Activated B cell treated with CpG ODN at 0.5 μM for 24 hours (primary cell): ENCODE measurements around the gene KCNQ1. TPM values are rescaled to one million over a fixed set of nuclear protein-coding genes. Genes with fewer than 3 reads are reported as not detected.

ENCODE experiments used
- ATAC-seq: fragments of 200-7000 bp; cut with Tn5 transposase; one replicate; pipeline ENCODE4 v1.10.0; 2021; ENCODE audit warnings: low read depth, mild to moderate bottlenecking, moderate library complexity
- CTCF ChIA-PET: fragments of 350-600 bp; sonication (Branson Sonifier 250); formaldehyde crosslinking; loops from one replicate; lab custom pipeline; 2021; ENCODE audit warnings: antibody characterized with exemption; lab: Charles Lee
- POLR2A ChIA-PET: fragments of 350-600 bp; sonication (Branson Sonifier 250); formaldehyde crosslinking; loops from one replicate; lab custom pipeline; 2021; ENCODE audit warnings: antibody characterized with exemption; lab: Charles Lee
- DNase-seq: peaks from one replicate; pipeline ENCODE4 v3.0.0; 2022
- H3K27ac Mint-ChIP-seq: one replicate; pipeline ENCODE4 v1.8.0; 2020; ENCODE audit warnings: mixed read lengths
- H3K27me3 Mint-ChIP-seq: one replicate; pipeline ENCODE4 v1.8.0; 2021; ENCODE audit warnings: mixed read lengths
- H3K36me3 Mint-ChIP-seq: one replicate; pipeline ENCODE4 v1.8.0; 2021; ENCODE audit warnings: low read depth, mixed read lengths
- H3K4me1 Mint-ChIP-seq: one replicate; pipeline ENCODE4 v1.8.0; 2021; ENCODE audit warnings: mixed read lengths
- H3K4me3 Mint-ChIP-seq: one replicate; pipeline ENCODE4 v1.8.0; 2020; ENCODE audit warnings: mild to moderate bottlenecking, mixed read lengths
- H3K9me3 Mint-ChIP-seq: one replicate; pipeline ENCODE4 v1.8.0; 2020; ENCODE audit warnings: mixed read lengths
- intact Hi-C: fragments of 100-400 bp; cut with micrococcal nuclease; formaldehyde crosslinking; loops from one replicate; pipeline ENCODE4 v1.15.1; 2024
- total RNA-seq: library from RNA; stranded (reverse); gene quantifications from 2 replicates; pipeline ENCODE4 v1.2.3, GENCODE V29; 2022
- TF ChIP-seq, protein P1 (sequence below): fragments of 200-600 bp; IDR thresholded peaks from one replicate; pipeline ENCODE4 v1.8.0; 2022; ENCODE audit warnings: antibody characterized with exemption, mild to moderate bottlenecking

The KCNQ1 gene
- total RNA-seq, 1 donor from 2014 or later, result 6.5 TPM

DNA sequence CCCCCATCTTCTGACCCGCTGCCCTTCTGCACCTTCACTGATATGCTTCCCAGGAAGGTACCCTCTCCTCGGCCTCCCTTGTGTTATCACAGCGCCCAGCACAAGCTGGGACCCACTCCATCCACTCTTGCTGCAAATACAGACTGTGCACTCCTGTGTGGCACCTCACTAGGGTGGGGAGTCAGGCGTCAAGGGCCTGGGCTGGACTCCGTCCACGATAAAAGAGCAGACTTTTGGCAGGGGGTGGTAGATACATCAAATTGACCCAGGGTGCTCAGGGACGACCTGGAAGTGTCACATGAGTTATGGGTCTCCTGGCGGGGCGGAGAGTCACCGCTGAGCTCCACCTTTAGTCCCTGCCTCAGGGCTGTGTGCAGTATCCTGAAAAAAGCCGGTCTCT lies 1.4 kb upstream of the KCNQ1 start:
- Mint-ChIP-seq H3K27me3 (no peaks in the 10 kb centered on the region), H3K9me3 (peaks cover 3% of the 10 kb centered on the region), H3K36me3 (no peaks in the 10 kb centered on the region), H3K27ac (no peak overlapping the region), H3K4me1 (peaks cover 35% of the 10 kb centered on the region), H3K4me3 (peak overlapping the region; percentile 9)
- DNase-seq (peak; percentile 14), ATAC-seq (no peak)
- CTCF ChIA-PET, result interaction anchor here (1.0 kb wide), 1 partner anchor 89 kb away, joined by 4 read pairs; no protein-coding TSS in a partner anchor
- intact Hi-C loops, result loop anchor here (5.0 to 10.0 kb wide), 2 partner anchors 444 to 551 kb away; partner anchors contain the start of genes CDKN1C and NAP1L4
- POLR2A ChIA-PET, result no interaction called here
- TF ChIP-seq, protein P1, sequence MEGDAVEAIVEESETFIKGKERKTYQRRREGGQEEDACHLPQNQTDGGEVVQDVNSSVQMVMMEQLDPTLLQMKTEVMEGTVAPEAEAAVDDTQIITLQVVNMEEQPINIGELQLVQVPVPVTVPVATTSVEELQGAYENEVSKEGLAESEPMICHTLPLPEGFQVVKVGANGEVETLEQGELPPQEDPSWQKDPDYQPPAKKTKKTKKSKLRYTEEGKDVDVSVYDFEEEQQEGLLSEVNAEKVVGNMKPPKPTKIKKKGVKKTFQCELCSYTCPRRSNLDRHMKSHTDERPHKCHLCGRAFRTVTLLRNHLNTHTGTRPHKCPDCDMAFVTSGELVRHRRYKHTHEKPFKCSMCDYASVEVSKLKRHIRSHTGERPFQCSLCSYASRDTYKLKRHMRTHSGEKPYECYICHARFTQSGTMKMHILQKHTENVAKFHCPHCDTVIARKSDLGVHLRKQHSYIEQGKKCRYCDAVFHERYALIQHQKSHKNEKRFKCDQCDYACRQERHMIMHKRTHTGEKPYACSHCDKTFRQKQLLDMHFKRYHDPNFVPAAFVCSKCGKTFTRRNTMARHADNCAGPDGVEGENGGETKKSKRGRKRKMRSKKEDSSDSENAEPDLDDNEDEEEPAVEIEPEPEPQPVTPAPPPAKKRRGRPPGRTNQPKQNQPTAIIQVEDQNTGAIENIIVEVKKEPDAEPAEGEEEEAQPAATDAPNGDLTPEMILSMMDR, result no peak

DNA sequence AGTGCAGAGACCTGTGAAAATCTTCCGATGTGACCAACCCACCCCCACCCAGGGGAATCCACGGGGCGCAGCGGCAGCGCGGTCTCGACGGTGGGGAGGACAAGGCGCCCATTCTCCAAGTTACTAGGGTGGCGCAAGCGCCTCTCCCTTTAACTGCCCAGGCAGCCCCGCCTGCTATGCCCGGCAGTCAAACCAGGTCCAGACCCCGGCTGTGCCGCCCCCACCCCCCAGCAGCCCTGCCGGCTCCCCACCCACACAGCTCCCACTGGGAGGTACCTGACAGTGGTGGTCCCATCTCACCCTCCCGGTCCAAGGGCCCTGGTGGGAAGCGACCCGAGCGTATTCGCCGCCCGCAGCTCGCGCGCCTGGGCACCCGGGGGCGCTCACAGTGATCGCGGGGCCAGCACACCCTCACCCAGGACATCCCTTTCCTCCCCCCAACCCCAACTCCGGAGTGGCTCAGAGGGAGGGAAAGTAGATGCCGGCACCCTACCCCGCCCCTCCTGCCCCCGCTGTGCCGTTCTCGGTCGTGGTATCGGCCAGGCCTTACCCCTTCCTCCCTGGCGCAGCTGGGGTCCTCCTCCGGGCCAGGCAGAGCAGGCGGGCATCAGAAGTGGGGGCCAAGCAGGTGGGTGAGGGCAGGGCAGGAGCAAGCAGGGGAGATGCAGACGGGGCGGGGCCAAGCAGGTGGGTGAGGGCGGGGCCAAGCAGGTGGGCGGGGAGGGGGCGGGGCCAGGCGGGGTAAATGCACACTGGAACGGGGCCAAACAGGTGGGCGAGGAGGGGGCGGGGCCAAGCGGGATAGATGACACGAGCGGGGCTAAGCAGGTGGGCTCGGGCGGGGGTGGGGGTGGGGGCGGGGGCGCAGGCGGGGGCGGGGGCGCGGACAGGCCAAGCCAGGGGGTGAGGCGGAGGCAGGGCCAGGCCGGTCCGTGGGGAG lies 657 bp upstream of the KCNQ1 start, which contains the start of gene TRPM5:
Gene TRPM5 (minus strand): TSS at position 634 of the 940 bp plus-strand sequence. CDS start 21,478 bp downstream, outside the sequence.
- TF ChIP-seq, protein P1, result no peak
- POLR2A ChIA-PET, result interaction anchor here (1.0 kb wide), 1 partner anchor 82 kb away, joined by 3 read pairs; no protein-coding TSS in a partner anchor
- ATAC-seq, result peak; percentile 56
- Mint-ChIP-seq H3K4me3 (peak within 1 kb of the TSS; percentile 85), H3K9me3 (peaks cover 3% of the 10 kb centered on the region), H3K27me3 (no peaks in the 10 kb centered on the region), H3K4me1 (peaks cover 38% of the 10 kb centered on the region), H3K36me3 (no peaks in the 10 kb centered on the region), H3K27ac (peak within 1 kb of the TSS; percentile 65)
- intact Hi-C loops, result loop anchor here (5.0 to 10.0 kb wide), 2 partner anchors 443 to 551 kb away; partner anchors contain the start of genes CDKN1C and NAP1L4
- peak; percentile 66 for DNase-seq
- CTCF ChIA-PET, result interaction anchor here (1.0 to 1.5 kb wide), 2 partner anchors 87 to 89 kb away, joined by 3 to 4 read pairs; no protein-coding TSS in a partner anchor

DNA sequence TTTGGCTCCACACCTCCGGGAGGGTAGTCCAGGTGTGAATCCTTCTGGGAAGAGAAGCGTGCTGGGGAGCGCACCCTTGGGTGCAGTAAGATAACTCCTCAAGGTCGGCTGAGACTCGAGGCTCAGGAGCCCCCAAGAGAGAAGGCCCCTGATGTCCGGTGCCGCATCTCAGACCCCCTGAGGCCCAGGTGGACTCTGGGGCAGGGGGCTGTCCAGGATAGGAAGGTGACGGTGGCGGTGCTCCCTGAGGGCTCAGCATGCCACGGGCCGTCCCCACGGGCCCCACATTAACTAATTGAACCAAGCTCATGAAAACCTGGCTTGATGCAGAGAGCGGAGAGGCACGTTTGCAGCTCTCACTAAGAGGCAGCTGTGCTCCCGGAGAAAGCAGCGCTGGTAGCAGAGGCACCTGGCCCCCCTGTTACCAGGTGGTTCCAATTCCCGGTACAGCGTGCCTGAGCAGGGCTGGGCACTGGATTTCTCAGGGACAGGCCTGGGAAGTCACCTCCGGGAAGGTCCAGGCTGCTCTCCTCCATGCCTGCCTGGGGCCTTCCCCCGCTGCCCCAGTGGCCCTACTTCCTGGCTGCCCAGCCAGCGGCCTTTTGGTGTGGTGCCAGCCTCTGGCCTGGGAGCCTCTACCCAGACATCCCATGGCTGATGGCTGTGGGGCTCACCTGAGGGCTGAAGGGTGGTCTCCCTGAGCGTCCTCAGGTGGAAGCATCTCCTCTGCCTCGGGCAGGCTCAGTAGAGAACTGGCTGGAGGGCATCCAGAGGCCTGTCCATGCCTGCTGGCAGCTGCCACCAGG lies 1.1 kb downstream of the KCNQ1 start:
- TF ChIP-seq, protein P1, result no peak
- ChIA-PET CTCF (interaction anchor here (1.5 kb wide), 1 partner anchor 85 kb away, joined by 3 read pairs; no protein-coding TSS in a partner anchor), POLR2A (interaction anchor here (0.5 to 1.1 kb wide), 4 partner anchors 45 to 453 kb away, joined by 3 to 5 read pairs (median 3); partner anchors contain the start of gene TSSC4)
- ATAC-seq (no peak), DNase-seq (no peak)
- H3K27ac Mint-ChIP-seq, result no peak overlapping the region
- H3K27me3 Mint-ChIP-seq, result no peaks in the 10 kb centered on the region
- H3K4me1 Mint-ChIP-seq, result peaks cover 41% of the 10 kb centered on the region
- no peaks in the 10 kb centered on the region for H3K9me3 Mint-ChIP-seq
- intact Hi-C loops, result loop anchor here (2.0 to 10.0 kb wide), 2 partner anchors 17 to 549 kb away; partner anchors contain the start of gene NAP1L4
- peaks cover 3% of the 10 kb centered on the region for H3K36me3 Mint-ChIP-seq
- peak overlapping the region; percentile 85 for H3K4me3 Mint-ChIP-seq

DNA sequence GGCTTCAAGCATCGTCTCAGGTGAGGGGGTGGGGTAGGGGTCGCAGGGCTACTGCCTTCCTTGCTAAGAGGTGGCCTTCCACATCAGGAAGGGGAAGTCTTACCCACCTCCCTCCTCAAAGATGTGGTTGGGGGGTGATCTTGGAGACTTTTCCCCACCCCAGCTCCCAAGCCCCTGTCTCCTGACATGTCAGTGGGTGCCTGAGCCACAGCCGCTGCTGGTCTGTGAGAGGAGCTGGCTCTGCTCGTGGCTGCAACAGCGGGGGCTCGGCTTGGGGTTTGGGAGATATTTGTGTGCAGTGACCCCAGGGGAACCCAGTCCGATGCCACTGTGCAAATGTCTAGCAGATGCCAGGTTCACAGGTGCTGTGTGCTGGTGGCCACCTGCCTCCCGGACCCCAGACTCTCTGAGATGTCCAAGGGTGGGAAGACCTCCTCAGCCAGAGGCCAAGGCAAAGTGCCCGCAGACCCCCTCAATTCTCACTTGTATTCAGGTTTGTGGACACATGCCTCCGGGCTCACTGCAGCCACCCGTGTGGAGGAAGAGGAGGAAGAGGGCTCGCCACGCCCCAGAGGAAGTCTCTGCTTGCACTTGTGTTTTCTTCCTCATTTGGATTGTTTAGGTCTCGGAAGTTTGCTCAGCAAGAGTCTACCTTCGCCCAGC lies 1.9 kb downstream of the KCNQ1 start:
- Mint-ChIP-seq H3K4me1 (peaks cover 41% of the 10 kb centered on the region), H3K27me3 (no peaks in the 10 kb centered on the region), H3K4me3 (peak overlapping the region; percentile 75), H3K36me3 (peaks cover 3% of the 10 kb centered on the region), H3K27ac (peak overlapping the region; percentile 72), H3K9me3 (no peaks in the 10 kb centered on the region)
- peak; percentile 26 for DNase-seq
- ChIA-PET POLR2A (interaction anchor here (0.7 to 1.1 kb wide), 2 partner anchors 36 to 46 kb away, joined by 3 read pairs; partner anchors contain the start of gene TSSC4), CTCF (interaction anchor here (0.9 kb wide), 1 partner anchor 142 kb away, joined by 3 read pairs; no protein-coding TSS in a partner anchor)
- ATAC-seq, result no peak
- intact Hi-C loops, result loop anchor here (1.0 to 10.0 kb wide), 3 partner anchors 16 to 548 kb away; partner anchors contain the start of gene NAP1L4
- TF ChIP-seq, protein P1, result no peak
